Mucosa of descending colon (tissue), 3 donors: ENCODE results near the gene EDARADD. TPM values are rescaled to one million over a fixed set of nuclear protein-coding genes. Genes with fewer than 3 reads are reported as not detected.

Experiments used
- ATAC-seq: fragments of 200-7000 bp; cut with Tn5 transposase; one replicate; pipeline ENCODE4 v1.9.1; 2020; ENCODE audit warnings: mild to moderate bottlenecking, moderate library complexity
- DNase-seq, 3 donors: peaks; one replicate each; pipeline ENCODE4 v3.0.0-alpha.2; 2020
- H3K36me3 ChIP-seq: fragments of 200-600 bp; one replicate; pipeline ENCODE4 v1.8.0; 2021; ENCODE audit warnings: low read depth, mild to moderate bottlenecking
- H3K4me1 ChIP-seq: fragments of 200-600 bp; one replicate; pipeline ENCODE4 v1.8.0; 2021; ENCODE audit warnings: low read depth, mild to moderate bottlenecking
- H3K4me3 ChIP-seq: fragments of 200-600 bp; one replicate; pipeline ENCODE4 v1.8.0; 2021; ENCODE audit warnings: mild to moderate bottlenecking
- H3K9me3 ChIP-seq: fragments of 200-600 bp; one replicate; pipeline ENCODE4 v1.8.0; 2021; ENCODE audit warnings: mild to moderate bottlenecking
- CTCF ChIP-seq: fragments of 200-600 bp; IDR thresholded peaks from one replicate; pipeline ENCODE4 v1.8.0; 2022; ENCODE audit warnings: antibody characterized with exemption, mild to moderate bottlenecking
- intact Hi-C, 2 donors: fragments of 100-400 bp; cut with DNase I in 1 of 2; cut with micrococcal nuclease in 1 of 2; formaldehyde crosslinking; loops; one replicate each; pipeline versions ENCODE4 v1.11.0 to v1.11.1; 2022; cut with DNase I, micrococcal nuclease
- total RNA-seq, 3 donors: library from RNA; stranded (reverse); fragmentation: NEBNext Ultra II Directional in 2 of 3; extraction: Animal tissue kit (Norgen Biotek cat#: 25700) in 2 of 3; gene quantifications; one replicate each; pipeline versions ENCODE4 v1.2.1 to v1.2.4, GENCODE V29; 2021 to 2023
- donor health status: DM: no; HTN: no; CAD: no; lungs with moderate emphysema.
- donor health status: DM: no; HTN: no; CAD: no.
- donor health status: DM: no; HTN: yes; CAD: no.

The EDARADD gene
- total RNA-seq, 3 donors from 2014 or later: 0.16 to 0.48 TPM; not detected in 1

GRCh38 chr1:236468625-236469024 lies 74.5 kb downstream of the EDARADD start:
- no peak for ATAC-seq
- intact Hi-C loops: no loop called here
- DNase-seq: no peak

GRCh38 chr1:236469466-236469865 lies 75.4 kb downstream of the EDARADD start:
- no peak for ATAC-seq
- intact Hi-C loops: no loop called here
- H3K4me3 ChIP-seq: no peak overlapping the region

More at GRCh38 chr1:236468625-236469024, 74.5 kb downstream of the EDARADD start:
- TF ChIP-seq CTCF: no peak
- Histone ChIP-seq H3K4me1 (no peaks in the 10 kb centered on the region), H3K36me3 (no peaks in the 10 kb centered on the region), H3K9me3 (no peaks in the 10 kb centered on the region), H3K4me3 (no peak overlapping the region)

GRCh38 chr1:236471096-236471495 lies 77.0 kb downstream of the EDARADD start:
- Histone ChIP-seq H3K9me3 (no peaks in the 10 kb centered on the region), H3K4me1 (no peaks in the 10 kb centered on the region), H3K4me3 (no peak overlapping the region), H3K36me3 (no peaks in the 10 kb centered on the region)
- TF ChIP-seq CTCF: no peak
- ATAC-seq (no peak), DNase-seq (no peak)
- intact Hi-C loops: no loop called here

More at GRCh38 chr1:236469466-236469865, 75.4 kb downstream of the EDARADD start:
- no peaks in the 10 kb centered on the region for H3K4me1 ChIP-seq
- DNase-seq: no peak
- no peak for TF ChIP-seq CTCF
- no peaks in the 10 kb centered on the region for H3K36me3 ChIP-seq
- H3K9me3 ChIP-seq: no peaks in the 10 kb centered on the region

DNA sequence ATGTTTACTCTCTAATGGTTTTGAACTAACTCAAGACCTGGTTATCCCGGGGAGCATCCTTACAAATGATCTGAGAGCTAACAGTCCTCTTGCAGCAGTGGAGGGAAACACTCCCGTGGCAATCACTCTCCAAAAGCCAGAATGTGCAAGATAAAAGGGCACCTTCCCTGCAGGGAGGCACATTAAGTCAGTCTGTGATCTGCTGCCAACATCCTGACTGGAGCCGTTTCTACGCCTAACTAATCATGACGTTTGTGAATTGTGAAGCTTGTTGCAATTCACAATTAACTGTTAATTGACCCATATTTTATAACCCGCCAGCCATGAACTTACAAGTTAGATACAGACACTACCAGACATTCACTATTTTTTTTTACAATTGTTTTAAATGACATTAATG lies 77.6 kb downstream of the EDARADD start:
- intact Hi-C loops: no loop called here
- DNase-seq: no peak
- H3K9me3 ChIP-seq: no peaks in the 10 kb centered on the region
- no peak for ATAC-seq
- no peaks in the 10 kb centered on the region for H3K4me1 ChIP-seq
- no peaks in the 10 kb centered on the region for H3K36me3 ChIP-seq
- no peak overlapping the region for H3K4me3 ChIP-seq
- TF ChIP-seq CTCF: no peak

DNA sequence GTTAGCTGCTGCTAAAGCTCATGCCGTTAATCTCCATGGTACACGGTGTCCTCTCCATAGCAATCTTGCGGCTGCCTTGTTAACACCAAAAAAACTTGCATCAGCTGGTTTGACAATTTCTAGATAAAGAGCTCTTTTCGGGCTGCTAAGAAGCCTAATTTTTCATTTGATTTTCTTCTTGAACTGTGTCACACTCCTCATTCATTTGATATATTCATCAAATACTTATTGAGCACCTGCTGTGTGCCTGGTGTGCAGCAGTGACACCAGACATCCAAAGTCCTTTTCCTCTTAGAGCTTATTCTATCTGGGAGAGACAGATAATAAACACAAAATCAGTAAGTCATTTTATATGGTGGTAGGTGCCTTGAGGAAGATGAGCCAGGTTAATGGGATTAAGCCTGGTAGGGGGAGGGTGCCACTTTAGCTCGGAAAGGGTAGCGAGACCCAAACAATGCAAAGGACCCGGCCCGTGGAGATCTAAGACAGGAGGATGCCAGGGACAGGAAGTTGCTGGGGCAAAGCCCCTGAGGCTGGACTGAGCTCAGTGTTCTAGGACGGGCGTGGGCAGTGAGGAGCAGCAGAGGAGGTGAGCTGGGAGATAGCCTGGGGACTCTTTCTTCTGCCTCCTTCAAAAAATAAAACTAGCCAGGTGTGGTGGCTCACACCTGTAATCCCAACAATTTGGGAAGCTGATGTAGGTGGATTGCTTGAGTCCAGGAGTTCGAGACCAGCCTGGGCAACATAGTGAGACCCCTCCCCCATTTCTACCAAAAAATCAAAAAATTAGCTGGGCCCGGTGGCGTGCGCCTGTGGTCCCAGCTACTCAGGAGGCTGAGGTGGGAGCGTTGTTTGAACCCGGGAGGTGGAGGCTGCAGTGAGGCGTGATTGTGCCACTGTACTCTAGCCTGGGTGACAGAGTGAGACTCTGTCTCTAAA lies 79.0 kb downstream of the EDARADD start:
- H3K9me3 ChIP-seq: no peaks in the 10 kb centered on the region
- H3K36me3 ChIP-seq: no peaks in the 10 kb centered on the region
- ATAC-seq (no peak), DNase-seq (no peak)
- no peak for TF ChIP-seq CTCF
- no peak overlapping the region for H3K4me3 ChIP-seq
- no peaks in the 10 kb centered on the region for H3K4me1 ChIP-seq
- intact Hi-C loops: no loop called here
